Measurements from ENCODE around the gene SMARCA2.

The SMARCA2 gene

GRCh38 chr9:2060424-2060823, 45.3 kb downstream of the SMARCA2 start:
- no peak overlapping the region for H2AFZ ChIP-seq (ENCODE audit: low read length)
- TF ChIP-seq CTCF (IDR thresholded peaks at IDR 0.05; ENCODE audit: low read length), result no peak
- TF ChIP-seq EZH2 (IDR thresholded peaks at IDR 0.05; ENCODE audit: borderline replicate concordance, low read length), result no peak
- no peaks in the 10 kb centered on the region for H4K20me1 ChIP-seq (ENCODE audit: insufficient read depth, low read length)
- H3K79me2 ChIP-seq (ENCODE audit: insufficient read depth, low read length), result no peaks in the 10 kb centered on the region
- no peaks in the 10 kb centered on the region for H3K27me3 ChIP-seq (ENCODE audit: insufficient read depth, low read length)
- H3K36me3 ChIP-seq (ENCODE audit: insufficient read depth, low read length), result peaks cover 85% of the 10 kb centered on the region
- no peaks in the 10 kb centered on the region for H3K9me2 ChIP-seq (ENCODE audit: low read depth, low read length)
- no peaks in the 10 kb centered on the region for H3K9me3 ChIP-seq (ENCODE audit: low read length)
- H3K9ac ChIP-seq (ENCODE audit: low read length), result no peak overlapping the region
- no peaks in the 10 kb centered on the region for H3F3A ChIP-seq (ENCODE audit: insufficient read depth, low read length)
- H3K4me2 ChIP-seq (ENCODE audit: low read length), result no peak overlapping the region
- no peak overlapping the region for H3K4me3 ChIP-seq (ENCODE audit: low read depth, low read length, poor library complexity, severe bottlenecking)
- no peaks in the 10 kb centered on the region for H3K4me1 ChIP-seq (ENCODE audit: insufficient read depth, low read length, severe bottlenecking)
- H3K27ac ChIP-seq (ENCODE audit: low read depth, low read length, poor library complexity, severe bottlenecking), result no peak overlapping the region

GRCh38 chr9:2065704-2066103, 50.6 kb downstream of the SMARCA2 start:
- no peaks in the 10 kb centered on the region for H4K20me1 ChIP-seq (ENCODE audit: insufficient read depth, low read length)
- H3K4me2 ChIP-seq (ENCODE audit: low read length), result no peak overlapping the region
- no peaks in the 10 kb centered on the region for H3K79me2 ChIP-seq (ENCODE audit: insufficient read depth, low read length)
- H3F3A ChIP-seq (ENCODE audit: insufficient read depth, low read length), result no peaks in the 10 kb centered on the region
- H3K27me3 ChIP-seq (ENCODE audit: insufficient read depth, low read length), result no peaks in the 10 kb centered on the region
- no peaks in the 10 kb centered on the region for H3K9me2 ChIP-seq (ENCODE audit: low read depth, low read length)
- H3K36me3 ChIP-seq (ENCODE audit: insufficient read depth, low read length), result peaks cover 64% of the 10 kb centered on the region
- H3K4me3 ChIP-seq (ENCODE audit: low read depth, low read length, poor library complexity, severe bottlenecking), result no peak overlapping the region
- H3K9me3 ChIP-seq (ENCODE audit: low read length), result no peaks in the 10 kb centered on the region
- no peak overlapping the region for H2AFZ ChIP-seq (ENCODE audit: low read length)
- H3K9ac ChIP-seq (ENCODE audit: low read length), result no peak overlapping the region
- H3K4me1 ChIP-seq (ENCODE audit: insufficient read depth, low read length, severe bottlenecking), result no peaks in the 10 kb centered on the region
- no peak for TF ChIP-seq CTCF (IDR thresholded peaks at IDR 0.05; ENCODE audit: low read length)
- TF ChIP-seq EZH2 (IDR thresholded peaks at IDR 0.05; ENCODE audit: borderline replicate concordance, low read length), result no peak
- no peak overlapping the region for H3K27ac ChIP-seq (ENCODE audit: low read depth, low read length, poor library complexity, severe bottlenecking)

GRCh38 chr9:2066312-2067273, 51.4 kb downstream of the SMARCA2 start:
- H3F3A ChIP-seq (ENCODE audit: insufficient read depth, low read length), result no peaks in the 10 kb centered on the region
- H3K27ac ChIP-seq (ENCODE audit: low read depth, low read length, poor library complexity, severe bottlenecking), result no peak overlapping the region
- no peaks in the 10 kb centered on the region for H3K27me3 ChIP-seq (ENCODE audit: insufficient read depth, low read length)

More at GRCh38 chr9:2066312-2067273, 51.4 kb downstream of the SMARCA2 start:
- H3K9me3 ChIP-seq (ENCODE audit: low read length), result no peaks in the 10 kb centered on the region
- no peaks in the 10 kb centered on the region for H3K4me1 ChIP-seq (ENCODE audit: insufficient read depth, low read length, severe bottlenecking)
- H3K9ac ChIP-seq (ENCODE audit: low read length), result no peak overlapping the region
- H2AFZ ChIP-seq (ENCODE audit: low read length), result no peak overlapping the region
- peaks cover 64% of the 10 kb centered on the region for H3K36me3 ChIP-seq (ENCODE audit: insufficient read depth, low read length)
- no peak overlapping the region for H3K4me3 ChIP-seq (ENCODE audit: low read depth, low read length, poor library complexity, severe bottlenecking)
- peak; percentile 35; the same call in 1 of the 2 replicates for TF ChIP-seq CTCF (IDR thresholded peaks at IDR 0.05; ENCODE audit: low read length)
- TF ChIP-seq EZH2 (IDR thresholded peaks at IDR 0.05; ENCODE audit: borderline replicate concordance, low read length), result no peak
- H4K20me1 ChIP-seq (ENCODE audit: insufficient read depth, low read length), result no peaks in the 10 kb centered on the region
- no peaks in the 10 kb centered on the region for H3K9me2 ChIP-seq (ENCODE audit: low read depth, low read length)
- no peaks in the 10 kb centered on the region for H3K79me2 ChIP-seq (ENCODE audit: insufficient read depth, low read length)
- H3K4me2 ChIP-seq (ENCODE audit: low read length), result no peak overlapping the region
